ENCODE measurements around the gene SNX9.

Gene SNX9

GRCh38 chr6:157847846-157848245 is 24.8 kb downstream of the SNX9 start:
- Mint-ChIP-seq H3K27ac (peak overlapping the region; percentile 11), H3K36me3 (ENCODE audit: low read depth) (peaks cover 22% of the 10 kb centered on the region), H3K4me1 (peaks cover 28% of the 10 kb centered on the region), H3K9me3 (peaks cover 14% of the 10 kb centered on the region), H3K27me3 (ENCODE audit: low read depth, poor library complexity) (no peaks in the 10 kb centered on the region), H3K4me3 (no peak overlapping the region)
- DNase-seq = no peak
- TF ChIP-seq CTCF (IDR thresholded peaks at IDR 0.05) = no peak

- Mint-ChIP-seq H3K36me3 (ENCODE audit: low read depth) (peaks cover 27% of the 10 kb centered on the region), H3K27ac (peak overlapping the region; percentile 15), H3K9me3 (peaks cover 23% of the 10 kb centered on the region), H3K4me1 (peaks cover 28% of the 10 kb centered on the region), H3K27me3 (ENCODE audit: low read depth, poor library complexity) (no peaks in the 10 kb centered on the region), H3K4me3 (no peak overlapping the region)
- DNase-seq = no peak
- no peak for TF ChIP-seq CTCF (IDR thresholded peaks at IDR 0.05)
Observed at GRCh38 chr6:157848693-157849092, 25.6 kb downstream of the SNX9 start.

GRCh38 chr6:157849288-157850017 is 26.4 kb downstream of the SNX9 start:
- H3K4me1 Mint-ChIP-seq = peaks cover 28% of the 10 kb centered on the region
- no peak overlapping the region for H3K4me3 Mint-ChIP-seq
- peaks cover 30% of the 10 kb centered on the region for H3K9me3 Mint-ChIP-seq
- H3K27me3 Mint-ChIP-seq (ENCODE audit: low read depth, poor library complexity) = no peaks in the 10 kb centered on the region
- DNase-seq = no peak
- H3K36me3 Mint-ChIP-seq (ENCODE audit: low read depth) = peaks cover 32% of the 10 kb centered on the region
- no peak for TF ChIP-seq CTCF (IDR thresholded peaks at IDR 0.05)
- H3K27ac Mint-ChIP-seq = peak overlapping the region; percentile 26

- Mint-ChIP-seq H3K27me3 (ENCODE audit: low read depth, poor library complexity) (no peaks in the 10 kb centered on the region), H3K4me1 (peaks cover 28% of the 10 kb centered on the region), H3K4me3 (no peak overlapping the region), H3K36me3 (ENCODE audit: low read depth) (peaks cover 37% of the 10 kb centered on the region), H3K9me3 (peaks cover 36% of the 10 kb centered on the region), H3K27ac (peak overlapping the region; percentile 26)
- DNase-seq = no peak
- no peak for TF ChIP-seq CTCF (IDR thresholded peaks at IDR 0.05)
Observed at GRCh38 chr6:157850030-157850429, 27.0 kb downstream of the SNX9 start.

- TF ChIP-seq CTCF (IDR thresholded peaks at IDR 0.05) = no peak
- peaks cover 37% of the 10 kb centered on the region for H3K36me3 Mint-ChIP-seq (ENCODE audit: low read depth)
- H3K27ac Mint-ChIP-seq = no peak overlapping the region
- H3K4me3 Mint-ChIP-seq = no peak overlapping the region
- H3K4me1 Mint-ChIP-seq = peaks cover 22% of the 10 kb centered on the region
- peaks cover 49% of the 10 kb centered on the region for H3K9me3 Mint-ChIP-seq
- H3K27me3 Mint-ChIP-seq (ENCODE audit: low read depth, poor library complexity) = no peaks in the 10 kb centered on the region
- no peak for DNase-seq
Observed at GRCh38 chr6:157853018-157853805, 30.2 kb downstream of the SNX9 start.
